LHCN-M2 (cell line): ENCODE data around the gene RPIA. TPM values are rescaled to one million over a fixed set of nuclear protein-coding genes. Genes with fewer than 3 reads are reported as not detected.
"Not testable (repeated sequence)": the region's sequence is repeated elsewhere in the genome, so short reads cannot be mapped to it uniquely, and the experiment has no call there.

Experiments used
- DNase-seq: peaks from one replicate; pipeline ENCODE4 v3.0.0-alpha.2; 2012; ENCODE audit warnings: low read depth
- polyA plus RNA-seq: library from polyadenylated mRNA; unstranded; fragments of >200 nt; gene quantifications from one replicate; pipeline ENCODE4 v1.2.1, GENCODE V29; 2012; ENCODE audit warnings: missing spikeins
- total RNA-seq: library from RNA; depleted of rRNA; stranded (reverse); fragments of >200 nt; gene quantifications from 2 replicates; pipeline ENCODE4 v1.2.3, GENCODE V29; 2014; rRNA removed

The RPIA gene
- total RNA-seq = 6.6 and 8.0 TPM in 2 replicates
- polyA plus RNA-seq = 9.0 TPM

GRCh38 chr2:88691339-88692183, at the start of gene RPIA:
TSS of gene RPIA (plus strand) at chr2:88691673. CDS start at chr2:88691699, 26 bp downstream.
- peak; percentile 98 for DNase-seq

GRCh38 chr2:88642278-88642677, 49.2 kb upstream of the RPIA start:
- no peak for DNase-seq

- DNase-seq = not testable (repeated sequence)
These were observed 46.1 kb upstream of the RPIA start for GRCh38 chr2:88645291-88645882.

GRCh38 chr2:88651646-88652045, 39.8 kb upstream of the RPIA start:
- DNase-seq = no peak

- peak; percentile 50 for DNase-seq
These were observed 36.8 kb upstream of the RPIA start for GRCh38 chr2:88654714-88655113.

GRCh38 chr2:88656690-88657089, 34.8 kb upstream of the RPIA start:
- DNase-seq = peak; percentile 53

GRCh38 chr2:88657131-88657530, 34.3 kb upstream of the RPIA start:
- peak; percentile 43 for DNase-seq

- peak; percentile 69 for DNase-seq
These were observed 33.1 kb upstream of the RPIA start for GRCh38 chr2:88658326-88658725.

- DNase-seq = peak; percentile 26
These were observed 32.5 kb upstream of the RPIA start for GRCh38 chr2:88658881-88659537.

GRCh38 chr2:88659538-88659915, 31.9 kb upstream of the RPIA start:
- DNase-seq = peak; percentile 87

GRCh38 chr2:88660622-88661021, 30.9 kb upstream of the RPIA start:
- DNase-seq = no peak

GRCh38 chr2:88666576-88666975, 24.9 kb upstream of the RPIA start:
- no peak for DNase-seq

- no peak for DNase-seq
These were observed 24.3 kb upstream of the RPIA start for GRCh38 chr2:88667219-88667618.

- no peak for DNase-seq
These were observed 22.6 kb upstream of the RPIA start for GRCh38 chr2:88668862-88669261.

GRCh38 chr2:88669482-88670214, 21.8 kb upstream of the RPIA start:
- peak; percentile 29 for DNase-seq

- peak; percentile 54 for DNase-seq
These were observed 19.6 kb upstream of the RPIA start for GRCh38 chr2:88671786-88672427.

GRCh38 chr2:88673363-88673762, 18.1 kb upstream of the RPIA start:
- DNase-seq = no peak

- no peak for DNase-seq
These were observed 11.1 kb upstream of the RPIA start for GRCh38 chr2:88680266-88680902.

GRCh38 chr2:88680916-88681315, 10.6 kb upstream of the RPIA start:
- no peak for DNase-seq

- DNase-seq = peak; percentile 15
These were observed 8.1 kb upstream of the RPIA start for GRCh38 chr2:88683160-88684021.
